GM23248 (cell line): Measurements from ENCODE around the gene GALNT2.

ENCODE experiments used
- EZH2 ChIP-seq: fragments of 200-600 bp; sonication (generic); IDR thresholded peaks from 2 replicates; pipeline ENCODE4 v1.6.1; 2018; ENCODE audit warnings: antibody characterized with exemption, mild to moderate bottlenecking; ENCODE audit not compliant: insufficient read depth, poor library complexity, severe bottlenecking
- EZH2phosphoT487 ChIP-seq: fragments of 200-600 bp; sonication (generic); IDR thresholded peaks from 2 replicates; pipeline ENCODE4 v1.6.1; 2018; ENCODE audit warnings: antibody characterized with exemption, moderate library complexity, mild to moderate bottlenecking, low read depth; ENCODE audit not compliant: insufficient read depth

GRCh38 chr1:230066466-230067404, at the start of gene GALNT2:
- TF ChIP-seq EZH2 (no peak), EZH2phosphoT487 (no peak)
